Gastrocnemius medialis (tissue), 4 donors: ENCODE data around the gene LGALS12.

Experiments used
- CTCF ChIP-seq, 5 experiments: fragments of 450-650 bp in 3 of 5; fragments of 200-600 bp in 2 of 5; sonication (generic) in 2 of 5; IDR thresholded peaks in 4 of 5; conservative IDR thresholded peaks in 1 of 5; 1 replicate in 4 of 5; 2 replicates in 1 of 5; pipeline ENCODE4 v1.5.1; 2016 to 2019; ENCODE audit warnings: antibody characterized with exemption in 5 of 5, mild to moderate bottlenecking in 3 of 5, moderate library complexity in 3 of 5
- POLR2A ChIP-seq, 2 donors: fragments of 450-650 bp; IDR thresholded peaks; one replicate each; pipeline ENCODE4 v1.6.1; 2017; ENCODE audit warnings: antibody characterized with exemption in 2 of 2, mild to moderate bottlenecking in 2 of 2, moderate library complexity in 2 of 2

GRCh38 chr11:63476618-63477017 is 29.3 kb upstream of the LGALS12 start:
- TF ChIP-seq POLR2A (IDR thresholded peaks at IDR 0.05) = no peak
- TF ChIP-seq CTCF (IDR thresholded peaks at IDR 0.05 in 4 of 5, conservative IDR thresholded peaks at IDR 0.05 in 1 of 5) = no peak
